NCI-H524 (cell line): Measurements from ENCODE around the gene CPLX3.

Source experiments
- DNase-seq, 2 experiments: peaks; one replicate each; lab custom pipeline; 2025; lab: John Stamatoyannopoulos, UW

CPLX3 gene

GRCh38 chr15:74829486-74829885, 3.1 kb downstream of the CPLX3 start:
- no peak for DNase-seq

- peak; percentile 56 to 71 for DNase-seq
These were observed 3.6 kb downstream of the CPLX3 start for GRCh38 chr15:74829991-74830390.

GRCh38 chr15:74830868-74831267, 4.4 kb downstream of the CPLX3 start:
- DNase-seq = no peak

- no peak for DNase-seq
These were observed 5.5 kb downstream of the CPLX3 start for GRCh38 chr15:74831813-74832495.

- DNase-seq = no peak
These were observed 6.4 kb downstream of the CPLX3 start for GRCh38 chr15:74832826-74833225.

GRCh38 chr15:74833376-74834107, 7.1 kb downstream of the CPLX3 start:
- peak; percentile 53 to 89 for DNase-seq

- DNase-seq = peak; percentile 80 to 91
These were observed 8.9 kb downstream of the CPLX3 start for GRCh38 chr15:74835312-74835823.

GRCh38 chr15:74836846-74837245, 10.4 kb downstream of the CPLX3 start:
- DNase-seq = no peak

GRCh38 chr15:74837482-74838136, 11.2 kb downstream of the CPLX3 start:
- no peak for DNase-seq

- no peak for DNase-seq
These were observed 11.7 kb downstream of the CPLX3 start for GRCh38 chr15:74838137-74838516.

GRCh38 chr15:74838746-74839525, 12.5 kb downstream of the CPLX3 start:
- no peak for DNase-seq

GRCh38 chr15:74839526-74840395, 13.3 kb downstream of the CPLX3 start:
- no peak for DNase-seq

- no peak for DNase-seq
These were observed 14.7 kb downstream of the CPLX3 start for GRCh38 chr15:74840851-74841775.

GRCh38 chr15:74841891-74842373, 15.5 kb downstream of the CPLX3 start:
- DNase-seq = no peak

GRCh38 chr15:74842581-74843444, 16.4 kb downstream of the CPLX3 start, which contains the start of gene ULK3:
ULK3 (minus strand) TSS chr15:74843156; CDS start chr15:74843105, 51 bp downstream.
- peak; percentile 83 to 90 for DNase-seq

GRCh38 chr15:74843445-74843828, 17.0 kb downstream of the CPLX3 start:
- DNase-seq = no peak

- DNase-seq = no peak
These were observed 17.5 kb downstream of the CPLX3 start for GRCh38 chr15:74843891-74844299.

GRCh38 chr15:74844319-74845207, 18.1 kb downstream of the CPLX3 start:
- DNase-seq = peak; percentile 15 to 55
